Measurements from ENCODE around the gene PREB.

GRCh38 chr2:27178469-27178868 lies 44.0 kb upstream of the PREB start:
- no peak for TF ChIP-seq CTCF (IDR thresholded peaks at IDR 0.05)
- TF ChIP-seq EZH2 (IDR thresholded peaks at IDR 0.05): no peak
